GM21786 (cell line): Measurements from ENCODE around the gene SAMD8.

Experiments used
- ATAC-seq: cut with Tn5 transposase; IDR thresholded peaks from one replicate; pipeline ENCODE4 v1.9.1; 2021; ENCODE audit not compliant: unreplicated experiment

The SAMD8 gene

DNA sequence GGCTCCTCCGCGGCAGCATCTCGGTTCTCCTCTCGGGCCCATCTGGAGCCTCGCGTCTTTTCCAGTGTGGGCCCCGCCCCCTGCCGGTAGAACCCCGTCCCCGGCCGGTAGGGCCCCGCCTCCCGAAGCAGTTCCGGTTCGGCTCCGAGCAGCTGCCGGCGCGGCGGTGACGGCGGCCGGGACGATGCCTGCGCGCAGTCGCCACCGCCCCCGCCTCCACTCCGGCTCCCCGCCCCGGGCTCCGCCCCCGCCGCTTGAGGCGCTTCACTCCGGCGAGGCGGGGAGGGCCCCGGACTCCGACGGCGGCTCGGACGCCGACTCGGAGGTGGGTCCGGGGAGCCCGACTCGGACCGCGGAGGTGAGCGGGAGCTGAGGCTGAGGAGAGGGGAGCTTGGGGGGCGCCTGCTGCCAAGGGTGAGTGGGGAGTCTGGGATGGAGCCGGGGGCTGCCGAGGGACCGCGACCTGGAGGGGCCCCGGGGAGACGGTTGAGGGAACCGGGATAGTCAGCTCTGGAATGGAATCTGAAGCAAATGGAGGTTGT lies at the start of gene SAMD8:
Gene SAMD8 (plus strand): TSS at position 292 of the 542 bp plus-strand sequence. CDS start 38,873 bp downstream, outside the sequence.
- peak; percentile 73 for ATAC-seq

DNA sequence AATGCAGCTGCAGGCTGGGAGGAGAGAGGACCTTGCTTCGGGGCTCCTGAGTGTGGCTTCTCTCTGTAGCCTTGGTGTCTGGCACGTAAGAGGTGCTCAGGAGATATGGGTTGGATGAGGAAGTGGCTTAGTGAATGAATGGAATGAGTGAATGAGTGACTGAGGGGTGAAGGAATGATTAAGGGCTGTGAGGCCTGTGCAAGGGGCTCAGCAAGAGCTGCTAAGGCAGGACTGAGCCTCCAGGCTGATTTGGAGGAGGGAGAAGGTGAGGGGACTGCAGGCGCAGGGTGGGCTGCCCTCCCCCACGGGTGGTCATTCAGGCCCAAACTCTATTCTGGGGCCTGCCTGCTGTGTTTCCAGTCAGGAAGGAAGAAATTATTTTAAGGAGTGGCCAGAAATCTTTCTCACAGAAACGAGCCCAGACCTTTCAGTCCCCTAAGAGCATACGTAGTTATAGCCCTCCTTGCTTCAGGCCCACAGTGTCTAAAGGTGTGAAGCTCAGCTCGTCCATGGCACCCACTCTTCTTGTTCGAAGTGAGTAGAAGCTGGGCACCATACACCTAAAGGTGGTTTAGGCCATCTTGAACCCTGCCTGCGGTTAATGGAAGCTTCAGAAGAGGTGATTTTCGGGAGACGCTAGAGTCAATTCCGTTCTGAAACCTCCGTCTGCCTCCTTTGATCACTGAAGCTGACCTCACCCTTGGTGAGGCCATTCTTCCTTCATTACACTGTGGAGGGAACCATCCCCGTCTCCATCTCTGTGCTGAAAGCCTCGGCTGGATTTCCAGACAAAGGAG lies 49.5 kb upstream of the SAMD8 start:
- ATAC-seq: no peak

DNA sequence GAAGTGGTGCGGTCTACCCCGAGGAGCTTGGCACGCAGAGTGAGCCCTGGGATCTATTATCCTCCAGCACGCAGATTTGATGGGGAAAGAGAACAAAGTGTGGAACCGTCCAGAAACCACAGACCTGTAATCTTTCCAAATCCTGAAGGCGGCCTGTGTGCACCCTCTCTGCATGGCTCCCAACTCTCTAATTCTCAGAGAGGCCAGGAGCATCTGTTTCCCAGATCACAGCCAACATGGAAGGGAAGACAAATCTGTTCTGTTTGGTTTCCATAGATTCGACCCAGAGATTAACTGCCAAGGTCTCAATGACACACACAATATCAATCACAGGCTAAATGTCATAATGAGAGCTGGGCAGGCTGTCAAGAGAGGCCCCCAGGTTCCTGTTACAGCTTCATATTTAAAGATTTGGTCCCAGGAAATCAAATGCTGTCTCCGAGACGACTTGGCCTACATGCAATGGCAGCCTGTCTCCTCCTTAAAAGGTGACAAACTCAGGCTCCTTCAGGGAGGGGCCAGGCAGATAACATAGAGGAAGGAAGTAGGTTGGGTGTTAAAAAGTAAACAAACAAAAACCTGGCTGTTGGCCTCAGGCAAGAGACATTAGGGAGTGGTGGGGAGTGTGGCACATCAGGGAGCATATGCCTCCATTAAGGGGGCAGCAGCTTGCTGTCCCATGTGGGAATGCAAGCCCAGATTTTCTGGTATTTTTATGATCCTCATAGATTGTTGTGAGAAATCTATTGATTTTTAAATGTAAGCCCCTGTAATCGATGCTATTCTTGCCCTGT lies 48.8 kb upstream of the SAMD8 start:
- ATAC-seq: no peak

DNA sequence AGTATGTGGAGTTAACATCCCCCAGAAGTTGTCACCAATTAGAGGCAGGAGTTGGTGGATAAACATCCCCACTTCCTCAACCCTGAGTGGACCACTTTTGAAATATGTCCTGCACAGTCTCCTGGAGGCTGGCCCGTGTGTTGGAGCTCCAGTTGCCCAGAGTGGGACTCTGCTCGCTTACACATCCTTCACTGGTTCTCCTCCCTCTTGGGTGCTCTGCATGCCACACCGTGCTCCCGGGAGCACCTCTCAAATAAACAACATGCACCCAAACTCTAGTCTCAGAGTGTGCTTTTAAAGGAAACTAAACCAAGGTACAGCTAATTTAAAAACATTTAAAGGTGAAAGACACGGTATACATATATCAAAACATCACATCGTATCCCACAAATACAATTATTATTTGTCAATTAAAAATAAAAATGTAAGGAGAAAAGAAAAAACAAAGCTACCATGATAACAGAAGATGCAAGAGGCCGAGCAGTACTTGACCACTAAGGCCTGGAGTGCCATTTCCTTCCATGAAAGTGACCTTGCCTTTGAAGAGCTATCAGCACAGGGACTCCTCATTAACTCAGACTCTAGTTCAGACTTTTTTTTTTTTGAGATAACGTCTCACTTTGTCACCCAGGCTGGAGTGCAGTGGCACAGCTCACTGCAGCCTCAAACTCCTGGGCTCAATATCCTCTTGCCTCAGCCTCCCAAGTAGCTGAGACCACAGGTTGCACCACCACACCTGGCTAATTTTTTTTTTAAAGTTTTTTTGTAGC lies 47.8 kb upstream of the SAMD8 start:
- no peak for ATAC-seq

DNA sequence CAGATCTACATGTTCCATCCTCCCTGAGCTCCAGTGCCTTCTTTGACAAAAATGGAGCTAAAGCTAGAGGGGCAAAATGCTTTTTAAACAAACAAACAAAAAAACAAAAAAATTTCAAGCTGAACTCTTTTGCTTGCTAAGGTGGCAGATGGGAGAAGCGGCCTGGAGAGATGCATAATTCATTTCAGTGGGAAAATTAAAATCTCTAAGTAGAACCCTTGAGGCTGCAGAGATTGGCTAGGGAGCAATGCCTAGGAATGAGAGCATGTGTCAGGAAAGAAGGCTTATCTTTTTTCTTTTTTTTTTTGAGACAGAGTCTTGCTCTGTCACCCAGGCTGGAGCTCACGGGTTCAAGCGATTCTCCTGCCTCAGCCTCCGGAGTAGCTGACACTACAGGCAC lies 46.4 kb upstream of the SAMD8 start:
- ATAC-seq: no peak

DNA sequence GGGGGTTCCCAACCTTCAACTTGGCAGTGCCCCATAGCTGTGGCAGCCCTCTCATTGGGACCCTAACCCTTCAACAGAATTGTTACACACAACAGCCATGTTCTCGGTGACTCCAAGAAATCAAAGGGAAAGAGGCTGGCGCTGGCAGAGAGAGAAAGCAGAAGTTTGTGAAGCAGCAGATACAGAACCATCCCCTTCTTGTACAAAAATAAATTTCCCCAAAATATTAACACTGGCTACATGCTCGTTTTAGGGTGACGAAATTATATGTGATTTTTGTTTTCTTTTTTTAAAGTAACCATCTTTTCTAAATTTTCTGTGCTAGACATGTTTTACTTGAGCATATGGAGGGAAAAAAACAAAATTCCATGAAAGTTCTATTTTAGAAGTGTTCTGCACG lies 45.2 kb upstream of the SAMD8 start:
- no peak for ATAC-seq

DNA sequence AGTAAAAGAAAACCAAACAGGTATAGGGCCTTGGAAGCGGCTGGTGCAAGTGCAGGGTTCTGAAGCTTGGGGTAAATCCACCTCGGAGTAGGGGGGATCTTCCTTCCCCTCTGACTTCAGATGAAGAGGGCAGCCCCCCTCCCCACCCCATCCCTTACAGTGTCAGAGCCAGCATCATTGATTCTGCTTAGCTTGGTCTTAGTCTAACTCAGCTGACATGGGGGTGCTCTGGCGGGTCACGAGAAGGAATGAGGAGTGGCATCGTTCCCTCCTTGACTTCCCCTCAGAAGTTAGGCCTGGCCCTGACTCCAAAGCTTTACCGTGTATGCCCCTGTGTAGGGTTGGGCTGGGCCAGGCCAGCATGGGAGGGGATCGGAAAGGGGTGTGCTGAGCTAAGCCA lies 44.2 kb upstream of the SAMD8 start:
- no peak for ATAC-seq

DNA sequence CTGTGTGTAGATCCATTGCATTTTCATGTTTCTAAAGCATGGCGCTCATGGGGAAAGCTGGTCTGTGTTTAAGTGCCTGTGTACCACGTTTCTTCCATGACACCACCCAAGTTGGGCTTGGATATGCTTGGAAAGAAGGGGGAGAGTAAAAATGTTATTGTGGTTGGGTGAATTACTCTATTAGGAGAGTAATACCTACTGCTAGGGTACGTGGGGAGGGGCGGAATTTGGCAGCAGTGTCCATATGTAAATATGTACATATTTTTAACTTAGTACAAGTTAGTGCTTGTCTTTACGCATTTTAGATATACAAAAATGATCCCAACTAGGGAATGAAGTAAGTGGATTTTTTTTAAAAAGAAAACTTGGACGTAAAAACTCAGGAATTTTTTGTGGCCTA lies 42.9 kb upstream of the SAMD8 start:
- no peak for ATAC-seq

DNA sequence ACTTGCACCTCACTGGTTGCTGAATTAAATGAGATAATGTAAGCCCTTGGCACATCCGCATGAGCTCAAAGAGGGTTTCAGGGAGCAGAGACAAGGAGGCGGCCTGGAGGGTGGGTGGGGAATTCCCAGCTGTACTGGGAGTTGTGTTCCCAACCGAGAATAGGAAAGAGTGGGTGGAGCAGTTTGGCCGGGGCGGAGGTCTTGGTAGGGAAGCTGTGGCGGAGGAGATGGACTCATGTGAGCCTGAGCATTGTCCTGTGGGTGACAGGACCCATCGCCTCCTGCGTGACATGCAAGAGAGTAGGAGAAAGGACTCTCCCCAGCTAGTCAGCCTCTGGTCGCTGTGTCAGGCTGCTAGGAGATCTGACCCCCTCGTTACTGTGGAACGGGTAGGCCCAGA lies 41.0 kb upstream of the SAMD8 start:
- ATAC-seq: no peak

DNA sequence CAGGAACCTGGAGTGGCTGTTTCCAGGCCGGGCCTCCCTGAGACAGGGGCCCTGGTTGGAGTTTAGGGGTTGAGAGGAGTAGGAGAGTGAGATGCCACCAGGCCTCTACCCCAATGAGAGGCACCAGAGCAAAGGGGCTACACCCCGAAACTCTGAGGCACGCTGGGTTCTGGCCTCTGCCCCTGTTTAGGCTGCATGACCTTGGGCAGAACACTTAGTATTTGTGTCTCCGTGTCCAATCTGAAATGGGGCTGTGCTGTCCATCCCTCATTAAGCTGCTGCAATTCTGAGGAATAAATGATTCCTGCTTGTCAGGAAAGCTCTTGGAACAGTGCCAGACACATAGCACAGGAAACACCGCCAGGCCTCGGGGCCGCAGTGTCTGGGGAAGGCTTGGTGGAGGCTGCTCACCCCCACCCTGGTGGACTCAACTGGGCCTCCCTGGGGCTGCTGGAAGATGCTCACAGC lies 40.5 kb upstream of the SAMD8 start:
- ATAC-seq: no peak

DNA sequence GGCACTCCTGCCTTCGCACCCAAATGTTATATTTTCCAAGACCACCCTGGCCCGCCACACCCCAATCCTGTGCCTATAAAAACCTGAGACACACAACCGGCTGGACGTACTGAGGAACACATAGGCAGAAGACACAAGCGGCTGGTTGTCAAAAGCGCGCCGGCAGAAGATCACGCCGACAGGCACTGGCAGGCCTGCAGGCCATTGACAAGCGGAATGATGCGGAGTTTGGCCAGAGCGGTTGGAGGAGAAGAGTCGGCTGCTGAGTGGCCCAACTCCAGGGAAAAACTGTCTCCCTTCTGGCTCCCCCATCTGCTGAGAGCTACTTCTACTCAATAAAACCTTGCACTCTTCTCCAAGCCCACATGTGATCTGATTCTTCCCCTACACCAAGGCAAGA lies 39.7 kb upstream of the SAMD8 start:
- no peak for ATAC-seq

DNA sequence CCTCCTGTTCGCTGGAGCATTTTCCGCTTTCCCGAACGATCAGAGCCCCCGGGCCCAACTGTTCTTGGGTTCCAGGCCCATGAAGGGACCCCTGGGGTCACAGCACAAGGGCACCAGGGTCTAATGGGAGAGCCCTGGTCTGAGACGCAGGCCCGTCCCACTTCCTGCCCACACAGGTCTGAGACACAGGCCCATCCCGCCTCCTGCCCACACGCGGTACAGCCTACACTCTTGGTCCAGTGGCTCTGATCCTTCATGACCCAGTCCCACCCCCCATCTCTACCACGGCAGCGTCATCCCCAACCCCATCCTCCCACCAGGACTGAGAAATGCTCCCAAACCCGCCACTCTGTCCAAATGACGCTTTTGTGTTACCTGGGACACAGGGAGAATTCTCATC lies 38.7 kb upstream of the SAMD8 start:
- ATAC-seq: no peak

DNA sequence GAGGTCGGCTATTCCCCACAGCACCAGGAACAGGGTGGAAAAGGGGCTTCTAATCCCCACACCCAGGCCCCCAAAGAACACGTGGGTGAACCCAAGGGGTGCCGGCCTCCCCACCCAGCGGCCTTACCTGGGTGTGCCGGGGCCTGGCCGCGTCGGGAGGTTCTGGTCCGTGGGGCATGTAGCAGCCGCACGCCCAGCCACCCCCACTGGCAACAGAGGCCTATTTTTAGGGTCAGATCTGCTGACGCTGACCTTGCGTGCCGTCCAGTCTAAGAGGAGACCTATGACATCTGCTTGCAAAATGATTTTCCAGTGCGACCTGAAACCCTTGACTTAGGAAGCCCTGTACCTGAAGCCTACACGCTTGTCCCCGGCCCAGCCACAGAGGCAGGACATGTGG lies 38.0 kb upstream of the SAMD8 start:
- no peak for ATAC-seq

DNA sequence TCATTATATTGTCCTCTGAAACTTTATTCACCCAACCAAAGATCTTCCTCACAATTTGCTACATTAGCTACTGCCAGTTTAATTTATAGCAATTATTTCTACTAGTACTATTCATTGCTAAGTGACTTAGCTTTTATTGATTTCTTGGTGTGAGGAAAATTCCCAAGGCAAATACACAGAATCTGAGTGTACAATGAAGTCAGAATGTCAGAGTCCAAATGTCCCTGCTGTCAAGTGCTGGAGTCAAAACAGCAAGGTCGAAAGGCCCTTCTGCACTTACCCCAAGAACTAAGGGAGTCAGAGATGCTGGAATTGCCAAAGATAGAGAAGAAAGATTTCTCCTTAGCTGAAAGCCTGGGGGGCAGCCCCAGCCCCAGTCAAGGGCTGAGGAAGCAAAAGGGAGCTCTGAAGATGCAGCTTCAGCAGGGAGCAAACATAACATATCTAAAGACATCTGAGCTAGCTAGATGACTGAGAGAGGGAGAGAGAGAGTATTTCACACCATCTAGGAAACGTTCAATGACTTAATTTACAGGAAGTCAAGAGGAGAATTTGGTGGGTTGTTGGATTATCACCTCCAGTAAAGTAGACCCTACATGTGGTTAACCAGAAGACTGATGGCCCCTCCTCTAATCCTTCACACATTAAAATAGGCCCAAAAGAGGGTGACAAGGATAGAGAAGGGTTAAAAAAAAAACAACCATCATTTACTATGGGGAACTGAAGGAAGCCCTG lies 36.6 kb upstream of the SAMD8 start:
- no peak for ATAC-seq

DNA sequence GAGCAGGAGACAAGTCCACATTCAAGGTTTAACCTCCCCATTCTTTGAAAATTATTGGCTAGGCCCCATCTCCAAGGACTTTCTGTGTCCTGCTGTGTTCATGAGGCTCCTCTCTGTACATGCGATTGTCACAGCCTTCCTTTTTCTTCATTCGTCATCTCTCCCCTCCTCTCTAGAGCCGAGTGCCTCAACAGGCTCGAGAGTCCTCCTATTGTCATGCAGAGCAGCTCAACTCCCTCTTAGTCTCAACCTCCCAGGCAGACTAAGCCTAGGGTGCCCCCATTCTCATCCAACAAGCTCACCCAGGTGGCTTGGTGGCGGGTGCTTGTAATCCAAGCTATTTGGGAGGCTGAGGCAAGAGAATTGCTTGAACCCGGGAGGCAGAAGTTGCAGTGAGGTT lies 35.1 kb upstream of the SAMD8 start:
- ATAC-seq: no peak

DNA sequence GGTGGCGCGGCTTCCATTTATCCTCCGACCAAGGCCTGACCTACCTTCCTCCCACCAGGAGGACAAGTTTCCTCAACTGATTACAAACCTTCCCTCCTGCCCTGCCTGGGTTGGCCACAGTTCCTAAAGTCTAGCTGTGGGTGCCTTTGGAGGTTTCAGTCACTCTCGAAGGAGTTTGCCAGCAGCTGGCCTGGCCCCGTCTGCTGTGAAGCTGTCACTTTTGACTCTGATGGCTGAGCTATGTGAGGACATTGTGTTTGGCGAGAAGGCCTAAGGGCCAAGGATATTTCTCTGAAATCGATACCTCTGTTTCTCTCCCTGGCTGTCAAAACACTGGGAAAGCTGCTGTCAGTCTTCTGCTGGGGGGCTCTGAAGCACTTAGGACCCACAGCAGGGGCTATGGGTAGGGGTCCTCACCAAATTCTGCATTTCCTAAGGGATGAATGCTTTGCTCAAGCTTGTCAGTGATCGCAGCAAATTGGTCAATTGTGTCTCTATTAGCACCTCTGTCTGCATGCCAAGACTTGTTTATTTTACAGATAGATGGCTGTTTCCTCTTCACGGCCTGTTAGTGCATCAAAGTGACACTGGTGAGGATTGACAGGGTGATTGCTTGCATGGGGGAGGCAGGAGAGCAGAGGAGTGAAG lies 31.9 kb upstream of the SAMD8 start:
- ATAC-seq: no peak

DNA sequence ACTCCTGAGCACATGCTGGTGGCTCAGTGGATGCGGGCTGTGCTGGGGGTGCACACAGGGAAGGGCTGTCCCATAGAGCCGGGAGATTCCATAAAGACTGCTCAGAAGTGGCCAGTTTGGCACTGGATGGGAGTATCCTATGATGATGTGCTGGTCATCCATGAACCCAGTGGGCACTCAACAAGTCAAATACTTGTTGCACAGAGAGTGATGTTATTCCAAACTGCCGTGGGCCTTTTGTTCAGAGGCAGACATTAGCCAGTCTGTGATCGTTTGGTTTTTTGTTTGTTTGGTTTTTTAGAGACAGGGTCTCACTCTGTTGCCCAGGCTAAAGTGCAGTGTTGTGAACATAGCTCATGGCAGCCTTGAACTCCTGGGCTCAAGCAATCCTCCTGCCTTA lies 30.9 kb upstream of the SAMD8 start:
- no peak for ATAC-seq

DNA sequence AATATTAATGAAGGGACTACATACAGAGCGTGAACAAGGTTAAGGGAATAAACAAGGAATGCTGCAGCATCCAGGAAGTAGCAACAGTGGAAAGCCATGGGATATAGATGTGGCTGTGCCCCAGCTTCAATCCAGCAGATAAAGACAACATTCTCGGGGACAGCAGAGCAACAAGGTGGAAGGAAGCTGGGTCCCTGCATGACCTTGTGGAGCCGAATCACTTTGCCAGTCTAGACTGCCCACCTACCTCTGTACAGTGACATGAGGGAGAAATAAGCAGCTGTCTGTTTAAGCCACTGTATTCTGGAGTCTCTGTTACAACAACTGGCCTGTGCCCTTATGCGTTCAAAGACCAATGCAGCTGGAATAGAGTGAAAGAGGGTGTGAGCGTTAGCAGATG lies 30.1 kb upstream of the SAMD8 start:
- ATAC-seq: no peak

DNA sequence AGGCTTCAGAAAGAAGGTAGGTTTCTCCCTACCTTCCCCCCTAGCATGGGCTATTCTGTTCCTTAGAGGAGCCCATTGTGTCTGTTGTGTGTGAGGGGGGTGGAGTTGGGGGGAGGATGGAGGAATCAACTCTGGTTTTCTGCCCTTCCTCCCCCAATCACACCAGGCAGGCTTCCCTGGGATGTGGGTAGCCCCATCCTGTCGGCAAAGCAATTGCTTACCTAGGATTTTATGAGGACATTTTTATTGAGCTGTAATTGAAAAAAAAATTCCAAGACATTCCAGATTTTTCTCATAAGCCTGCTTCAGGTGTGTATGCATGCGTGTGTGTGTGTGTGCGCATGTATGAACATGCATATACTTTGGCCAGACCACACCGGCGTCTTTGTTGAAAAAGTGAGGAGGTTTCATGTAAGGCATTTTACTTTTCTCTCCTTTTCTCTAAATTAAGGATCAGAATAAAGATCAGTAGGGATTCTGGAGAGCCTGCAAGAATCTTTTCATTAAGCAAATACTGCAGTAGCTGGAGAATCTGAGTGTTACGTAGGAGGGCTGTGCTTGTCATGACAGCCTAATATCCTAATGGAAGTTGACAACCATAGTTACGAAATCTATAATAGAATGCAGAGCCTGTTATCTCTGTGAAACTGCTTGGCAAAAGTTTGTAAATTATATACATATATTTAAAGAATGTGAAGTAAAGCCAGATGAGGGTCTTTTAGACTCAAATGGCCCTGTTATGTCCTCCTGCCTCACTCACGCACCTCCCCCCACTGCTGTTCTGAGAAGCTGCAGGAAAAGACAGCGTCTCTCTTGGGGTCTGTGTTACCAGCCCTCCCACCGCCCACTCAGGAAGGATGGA lies 27.3 kb upstream of the SAMD8 start:
- no peak for ATAC-seq
